HCEC 1CT (cell line): ENCODE measurements around the gene FCHSD1.

Experiments used
- DNase-seq: peaks from one replicate; pipeline ENCODE4 v3.0.0-alpha.2; 2017

Gene FCHSD1

GRCh38 chr5:141672841-141673813, 21.9 kb upstream of the FCHSD1 start:
- no peak for DNase-seq

GRCh38 chr5:141672071-141672840, 21.0 kb upstream of the FCHSD1 start:
- DNase-seq, result no peak

- peak; percentile 14 for DNase-seq
Observed at GRCh38 chr5:141669520-141669919, 18.3 kb upstream of the FCHSD1 start.

GRCh38 chr5:141668601-141669265, 17.5 kb upstream of the FCHSD1 start:
- no peak for DNase-seq

GRCh38 chr5:141665995-141666940, 15.1 kb upstream of the FCHSD1 start:
- DNase-seq, result no peak

GRCh38 chr5:141664733-141665461, 13.7 kb upstream of the FCHSD1 start:
- DNase-seq, result peak; percentile 40

GRCh38 chr5:141663506-141663905, 12.3 kb upstream of the FCHSD1 start:
- DNase-seq, result no peak

- DNase-seq, result no peak
Observed at GRCh38 chr5:141662028-141662427, 10.8 kb upstream of the FCHSD1 start.

GRCh38 chr5:141657937-141658545, 6.8 kb upstream of the FCHSD1 start:
- peak; percentile 97 for DNase-seq

GRCh38 chr5:141657404-141657803, 6.2 kb upstream of the FCHSD1 start:
- peak; percentile 11 for DNase-seq

- DNase-seq, result no peak
Observed at GRCh38 chr5:141656396-141656795, 5.2 kb upstream of the FCHSD1 start.

- no peak for DNase-seq
Observed at GRCh38 chr5:141655020-141655419, 3.8 kb upstream of the FCHSD1 start.

GRCh38 chr5:141654298-141654697, 3.1 kb upstream of the FCHSD1 start:
- DNase-seq, result peak; percentile 84

GRCh38 chr5:141651728-141652105, 499 bp upstream of the FCHSD1 start:
- DNase-seq, result no peak

- no peak for DNase-seq
Observed at GRCh38 chr5:141649972-141650371, 1.2 kb downstream of the FCHSD1 start.

- DNase-seq, result no peak
Observed at GRCh38 chr5:141649056-141649688, 2.0 kb downstream of the FCHSD1 start.

- DNase-seq, result no peak
Observed at GRCh38 chr5:141647851-141648250, 3.4 kb downstream of the FCHSD1 start.

- DNase-seq, result no peak
Observed at GRCh38 chr5:141647242-141647641, 4.0 kb downstream of the FCHSD1 start.

GRCh38 chr5:141646026-141646425, 5.2 kb downstream of the FCHSD1 start:
- DNase-seq, result no peak

GRCh38 chr5:141641634-141642267, 9.5 kb downstream of the FCHSD1 start:
- DNase-seq, result peak; percentile 81
